Midbrain (tissue), 1 donor: ENCODE results near the gene OR6J1.
"Not testable (repeated sequence)": the region's sequence is repeated elsewhere in the genome, so short reads cannot be mapped to it uniquely, and the experiment has no call there.

Experiments
- DNase-seq: peaks from one replicate; lab custom pipeline; 2025; lab: John Stamatoyannopoulos, UW

OR6J1 gene

GRCh38 chr14:22644305-22644635 lies at the start of gene OR6J1:
Gene OR6J1 (minus strand): TSS chr14:22644352. CDS start chr14:22634811, 9,541 bp downstream.
- DNase-seq: no peak

DNA sequence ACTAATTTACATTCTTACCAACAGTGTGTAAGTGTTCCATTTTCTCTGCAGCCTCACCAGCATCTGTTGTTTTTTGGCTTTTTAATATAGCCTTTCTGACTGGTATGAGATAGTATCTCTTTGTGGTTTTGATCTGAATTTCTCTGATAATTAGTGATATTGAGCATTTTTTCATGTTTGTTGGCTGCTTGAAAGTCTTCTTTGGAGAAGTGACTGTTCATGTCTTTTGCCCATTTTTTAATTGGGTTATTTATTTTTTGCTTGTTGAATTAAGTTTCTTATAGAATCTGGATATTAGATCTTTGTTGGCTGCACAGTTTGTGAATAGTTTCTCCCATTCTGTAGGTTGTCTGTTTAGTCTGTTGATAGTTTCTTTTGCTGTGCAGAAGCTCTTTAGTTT lies 48.0 kb upstream of the OR6J1 start:
- DNase-seq: no peak

DNA sequence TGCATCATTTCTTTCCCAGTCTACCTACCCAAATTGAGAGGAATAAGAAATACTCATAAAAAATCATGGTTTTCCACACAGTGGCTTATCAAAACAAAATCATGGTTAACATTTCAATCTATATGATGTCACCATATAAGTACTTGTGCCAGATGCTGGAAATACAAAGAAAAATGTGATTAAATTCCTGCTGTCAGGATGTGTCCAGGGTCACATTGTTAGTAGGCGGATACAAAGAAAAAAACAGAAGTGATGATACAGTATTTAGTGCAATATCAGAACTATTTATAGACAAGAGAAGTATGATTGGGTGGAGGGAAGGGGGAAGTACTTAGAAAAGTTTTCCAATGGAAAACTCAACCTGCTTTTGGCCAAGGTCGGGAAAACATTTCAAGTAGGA lies 47.0 kb upstream of the OR6J1 start:
- no peak for DNase-seq

- no peak for DNase-seq
Measured at GRCh38 chr14:22689199-22689598, 45.0 kb upstream of the OR6J1 start.

DNA sequence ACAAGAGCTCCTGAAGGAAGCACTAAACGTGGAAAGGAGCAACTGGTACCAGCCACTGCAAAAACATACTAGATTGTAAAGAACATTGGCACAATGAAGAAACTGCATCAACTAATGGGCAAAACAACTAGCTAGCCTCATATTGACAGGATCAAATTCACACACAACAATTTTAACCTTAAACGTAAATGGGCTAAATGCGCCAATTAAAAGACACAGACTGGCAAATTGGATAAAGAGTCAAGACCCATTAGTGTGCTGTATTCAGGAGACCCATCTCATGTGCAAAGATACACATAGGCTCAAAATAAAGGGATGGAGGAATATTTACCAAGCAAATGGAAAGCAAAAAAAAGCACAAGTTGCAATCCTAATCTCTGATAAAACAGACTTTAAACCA lies 43.8 kb upstream of the OR6J1 start:
- not testable (repeated sequence) for DNase-seq

GRCh38 chr14:22686176-22686611 lies 42.0 kb upstream of the OR6J1 start:
- DNase-seq: not testable (repeated sequence)

DNA sequence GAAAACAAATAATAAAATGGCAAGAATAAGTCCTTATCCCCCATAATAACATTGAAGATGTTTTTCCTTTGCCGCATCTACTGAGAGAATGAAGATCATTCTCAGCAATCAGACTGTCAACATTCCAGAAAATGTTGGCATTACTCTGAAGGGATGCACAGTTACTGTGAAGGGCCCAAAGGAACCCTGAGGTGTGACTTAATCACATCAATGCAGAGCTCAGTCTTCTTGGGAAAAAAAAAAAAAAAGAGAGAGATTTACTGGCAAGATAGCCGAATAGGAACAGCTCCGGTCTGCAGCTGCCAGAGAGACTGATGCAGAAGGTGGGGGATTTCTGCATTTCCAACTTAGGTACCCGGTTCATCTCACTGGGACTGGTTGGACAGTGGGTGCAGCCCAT lies 41.3 kb upstream of the OR6J1 start:
- DNase-seq: no peak

- DNase-seq: not testable (repeated sequence)
Measured at GRCh38 chr14:22683428-22683827, 39.3 kb upstream of the OR6J1 start.

GRCh38 chr14:22678221-22678620 lies 34.1 kb upstream of the OR6J1 start:
- no peak for DNase-seq

- not testable (repeated sequence) for DNase-seq
Measured at GRCh38 chr14:22677551-22677950, 33.4 kb upstream of the OR6J1 start.

DNA sequence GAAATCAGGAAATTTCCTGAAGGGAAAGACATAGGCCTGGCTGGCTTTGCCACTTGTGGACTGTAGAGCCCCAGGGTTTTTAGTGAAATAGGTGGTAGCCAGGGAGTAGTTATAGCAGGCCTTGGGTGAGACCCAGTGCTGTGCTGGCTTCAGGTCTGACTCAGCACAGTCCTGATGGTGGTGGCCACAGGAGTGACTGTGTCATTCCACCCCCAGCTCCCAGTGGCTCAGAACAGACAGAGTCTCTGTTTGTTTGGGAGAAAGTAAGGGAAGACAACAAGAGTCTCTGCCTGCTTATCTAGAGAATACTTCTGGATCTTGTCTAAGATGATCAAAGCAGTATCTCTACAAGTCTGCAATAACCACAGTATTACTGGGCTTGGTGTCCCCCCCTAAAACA lies 27.5 kb upstream of the OR6J1 start:
- DNase-seq: no peak

DNA sequence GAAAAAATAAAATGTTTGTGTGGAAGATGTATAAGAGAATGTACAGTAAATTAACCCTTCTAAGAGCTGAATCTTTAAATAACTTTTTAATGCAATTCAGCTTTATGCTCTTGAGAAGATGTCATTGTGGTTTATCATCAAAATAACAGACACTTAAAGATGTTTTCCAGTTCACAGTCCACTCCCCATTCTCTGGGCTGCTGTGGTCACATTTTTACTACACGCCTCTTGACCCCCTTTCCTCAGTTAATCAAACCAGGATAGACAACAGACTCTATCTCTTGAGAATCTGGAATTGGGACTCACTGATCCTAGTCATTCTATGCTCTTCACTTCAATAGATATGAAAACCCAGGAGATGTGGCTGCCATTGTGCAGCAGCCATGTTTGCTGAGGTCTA lies 24.7 kb upstream of the OR6J1 start:
- DNase-seq: no peak

- DNase-seq: no peak
Measured at GRCh38 chr14:22668417-22668816, 24.3 kb upstream of the OR6J1 start.

DNA sequence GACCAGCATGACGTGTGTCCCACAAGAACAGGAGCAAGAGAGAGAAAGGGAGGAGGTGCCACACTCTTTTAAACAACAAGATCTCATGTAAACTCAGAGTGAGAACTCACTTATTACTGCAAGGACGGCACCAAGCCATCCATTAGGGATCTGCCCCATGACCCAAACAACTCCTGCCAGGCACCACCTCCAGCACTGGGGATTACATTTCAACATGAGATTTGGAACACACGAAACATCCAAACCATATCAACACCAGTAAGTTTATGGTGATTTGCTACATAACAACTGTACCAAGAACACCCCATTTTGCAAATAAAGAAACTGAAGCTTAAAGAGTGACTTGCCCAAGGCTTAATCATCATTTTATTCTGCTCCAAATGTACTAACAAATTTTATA lies 23.7 kb upstream of the OR6J1 start:
- DNase-seq: no peak

- peak; percentile 5 for DNase-seq
Measured at GRCh38 chr14:22666203-22666893, 22.2 kb upstream of the OR6J1 start.

DNA sequence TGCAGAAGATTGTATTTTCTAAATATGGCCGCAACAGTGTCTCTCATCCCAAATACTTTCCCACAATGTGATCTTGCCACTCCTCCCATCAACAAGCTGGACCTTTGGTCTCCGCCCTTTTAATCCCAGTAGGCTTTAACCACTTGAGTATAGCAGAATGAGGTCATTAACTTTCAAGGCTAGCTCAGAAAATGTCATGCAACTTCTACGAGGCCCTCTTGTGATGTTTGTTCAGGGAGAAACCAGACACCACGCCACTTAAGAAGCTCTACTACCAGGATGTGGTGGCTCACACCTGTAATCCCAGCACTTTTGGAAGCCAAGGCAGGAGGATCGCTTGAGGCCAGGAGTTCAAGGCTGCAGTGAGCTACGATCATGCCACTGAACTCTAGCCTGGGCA lies 20.1 kb upstream of the OR6J1 start:
- no peak for DNase-seq

DNA sequence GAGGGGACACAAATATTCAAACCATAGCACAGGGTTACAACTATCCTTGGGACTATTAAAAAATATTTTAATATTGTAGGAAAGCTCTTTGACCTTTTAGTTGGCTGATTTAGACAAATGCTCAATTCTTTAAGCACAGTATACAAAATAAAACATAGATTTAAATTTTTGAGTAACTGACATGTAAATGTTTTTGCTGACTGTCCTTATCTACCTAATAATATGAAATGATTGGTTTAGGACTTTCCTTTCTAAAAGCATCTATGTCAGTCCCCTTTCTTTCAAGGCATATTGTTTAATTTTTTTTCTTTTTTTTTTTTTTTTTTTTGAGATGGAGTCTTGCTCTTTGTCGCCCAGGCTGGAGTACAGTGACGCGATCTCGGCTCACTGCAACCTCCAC lies 16.5 kb upstream of the OR6J1 start:
- DNase-seq: no peak

DNA sequence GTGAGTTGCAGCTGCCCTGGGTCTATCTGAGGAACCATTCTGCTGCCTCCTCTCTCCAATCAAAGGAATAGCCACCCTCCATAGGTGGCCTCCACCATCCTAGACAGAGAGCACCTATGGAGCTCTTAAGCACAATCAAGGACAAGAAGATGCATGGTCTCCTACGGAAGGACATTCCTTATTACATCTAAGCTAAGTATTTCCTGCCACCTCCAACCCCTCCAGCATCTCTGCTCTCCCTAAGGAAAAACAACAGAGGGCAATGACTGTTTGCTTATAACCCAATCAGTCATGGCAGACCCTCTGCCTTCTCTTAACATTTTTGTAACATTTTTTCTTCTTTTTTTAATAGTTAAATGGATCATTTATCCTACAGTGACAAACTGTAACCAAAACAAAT lies 14.8 kb upstream of the OR6J1 start:
- no peak for DNase-seq

- no peak for DNase-seq
Measured at GRCh38 chr14:22657861-22658260, 13.7 kb upstream of the OR6J1 start.

DNA sequence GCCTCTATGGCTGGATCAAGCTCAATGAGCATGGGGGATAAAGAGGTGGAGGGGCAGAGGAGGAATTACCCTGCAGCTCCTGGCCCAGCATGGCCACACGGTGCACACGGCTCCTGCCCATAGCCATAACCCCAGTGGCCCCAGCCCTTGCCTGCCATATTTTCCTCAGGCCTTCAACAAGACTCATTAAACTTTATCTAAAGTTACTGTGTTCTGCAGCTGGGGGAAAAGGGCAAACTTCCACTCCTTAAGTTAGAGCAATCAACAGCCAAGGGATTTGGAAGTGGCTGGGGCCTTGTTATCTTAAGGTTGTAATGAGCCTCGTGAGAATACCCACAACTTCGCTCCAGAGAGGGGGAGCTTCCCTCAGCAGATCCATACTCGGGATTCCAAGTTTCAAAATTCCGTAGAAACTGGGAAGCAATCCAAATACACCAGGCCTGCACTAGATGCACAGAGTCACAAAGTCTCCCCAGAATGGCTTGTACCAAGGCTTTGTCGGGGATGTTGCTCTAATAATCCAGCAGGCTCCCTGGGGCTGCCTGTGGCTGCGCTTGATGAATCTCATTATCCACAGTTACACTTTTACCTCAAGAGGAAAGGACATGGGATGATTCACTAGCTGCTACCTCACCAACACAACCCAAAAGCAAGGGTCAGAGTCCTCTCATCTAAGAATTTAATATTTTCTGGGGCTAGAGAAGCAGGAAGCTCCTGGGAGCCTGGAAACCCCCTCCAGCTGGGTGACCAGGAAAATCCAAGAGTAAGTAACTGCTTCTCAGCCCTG lies 13.0 kb upstream of the OR6J1 start:
- no peak for DNase-seq

DNA sequence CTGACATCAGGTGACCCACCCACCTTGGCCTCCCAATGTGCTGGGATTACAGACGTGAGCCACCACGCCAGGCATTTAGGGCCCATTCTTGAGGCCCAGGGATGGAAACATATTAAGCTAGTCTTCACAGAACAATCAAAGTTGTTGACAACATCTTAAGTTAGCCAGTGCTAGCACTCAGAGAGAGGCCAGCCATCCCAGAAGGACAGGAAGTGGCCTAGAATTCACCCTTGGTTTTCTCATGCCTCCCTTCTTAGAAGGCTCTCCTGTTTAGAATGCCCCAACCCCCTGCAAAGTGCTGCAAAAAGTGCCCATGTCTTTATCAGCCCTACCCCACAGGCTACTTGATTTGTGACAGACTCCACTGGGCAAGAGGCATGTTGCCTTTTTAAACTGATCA lies 12.1 kb upstream of the OR6J1 start:
- DNase-seq: no peak

- no peak for DNase-seq
Measured at GRCh38 chr14:22653012-22653621, 9.0 kb upstream of the OR6J1 start.

DNA sequence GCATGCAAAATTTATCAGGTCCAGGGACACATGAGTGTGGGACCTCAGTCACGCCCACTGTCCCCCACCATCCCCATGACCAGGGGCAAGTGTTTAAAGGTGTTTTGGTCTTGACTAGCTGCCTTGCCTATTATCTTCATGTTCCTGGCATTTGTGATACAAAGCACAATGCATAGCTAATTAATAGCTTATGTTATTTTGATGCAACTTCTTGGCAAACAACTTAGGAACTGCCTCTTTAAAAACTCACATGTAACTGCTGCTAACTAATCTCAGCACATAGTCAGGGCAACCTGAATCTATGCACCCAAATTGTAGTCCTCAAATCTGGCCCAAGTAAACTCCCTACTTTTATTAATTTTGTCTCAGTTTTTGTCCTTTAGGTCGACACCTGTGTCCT lies 7.4 kb upstream of the OR6J1 start:
- DNase-seq: no peak
